HG03460 (cell line): ENCODE data around the gene ADAM10.
"Not testable (repeated sequence)": the region's sequence is repeated elsewhere in the genome, so short reads cannot be mapped to it uniquely, and the experiment has no call there.

ENCODE experiments used
- ATAC-seq: cut with Tn5 transposase; IDR thresholded peaks from one replicate; pipeline ENCODE4 v1.9.1; 2021; ENCODE audit not compliant: unreplicated experiment

Gene ADAM10

GRCh38 chr15:58749532-58750337, at the start of gene ADAM10:
ADAM10 (minus strand) TSS chr15:58749707; CDS start chr15:58749534, 173 bp downstream.
- peak; percentile 88 for ATAC-seq

GRCh38 chr15:58797505-58797904, 48.0 kb upstream of the ADAM10 start:
- ATAC-seq = no peak

- no peak for ATAC-seq
Observed at GRCh38 chr15:58795825-58796224, 46.3 kb upstream of the ADAM10 start.

- no peak for ATAC-seq
Observed at GRCh38 chr15:58793862-58794261, 44.4 kb upstream of the ADAM10 start.

GRCh38 chr15:58788056-58788710, 38.7 kb upstream of the ADAM10 start:
- ATAC-seq = no peak

- no peak for ATAC-seq
Observed at GRCh38 chr15:58785355-58785754, 35.8 kb upstream of the ADAM10 start.

GRCh38 chr15:58779554-58779953, 30.0 kb upstream of the ADAM10 start:
- ATAC-seq = no peak

GRCh38 chr15:58777107-58777506, 27.6 kb upstream of the ADAM10 start:
- peak; percentile 73 for ATAC-seq

GRCh38 chr15:58775402-58775801, 25.9 kb upstream of the ADAM10 start:
- no peak for ATAC-seq

- ATAC-seq = no peak
Observed at GRCh38 chr15:58773024-58773423, 23.5 kb upstream of the ADAM10 start.

- ATAC-seq = peak; percentile 10
Observed at GRCh38 chr15:58771621-58772250, 22.2 kb upstream of the ADAM10 start.

- peak; percentile 95 for ATAC-seq
Observed at GRCh38 chr15:58770857-58771620, 21.5 kb upstream of the ADAM10 start, which contains the start of gene MINDY2. MINDY2 (plus strand) TSS chr15:58771302; CDS start chr15:58771396, 94 bp downstream.

GRCh38 chr15:58770519-58770856, 21.0 kb upstream of the ADAM10 start:
- peak; percentile 16 for ATAC-seq

GRCh38 chr15:58768601-58769004, 19.1 kb upstream of the ADAM10 start:
- ATAC-seq = not testable (repeated sequence)

- ATAC-seq = no peak
Observed at GRCh38 chr15:58766290-58766689, 16.8 kb upstream of the ADAM10 start.

GRCh38 chr15:58764468-58764867, 15.0 kb upstream of the ADAM10 start:
- no peak for ATAC-seq

- ATAC-seq = no peak
Observed at GRCh38 chr15:58762731-58763130, 13.2 kb upstream of the ADAM10 start.

- no peak for ATAC-seq
Observed at GRCh38 chr15:58762285-58762684, 12.8 kb upstream of the ADAM10 start.

- ATAC-seq = no peak
Observed at GRCh38 chr15:58761010-58761388, 11.5 kb upstream of the ADAM10 start.

- no peak for ATAC-seq
Observed at GRCh38 chr15:58760385-58761009, 11.0 kb upstream of the ADAM10 start.

GRCh38 chr15:58758141-58758540, 8.6 kb upstream of the ADAM10 start:
- no peak for ATAC-seq
